GM19023 (cell line): Measurements from ENCODE around the gene PICALM.

ENCODE experiments used
- ATAC-seq: cut with Tn5 transposase; IDR thresholded peaks from one replicate; pipeline ENCODE4 v1.9.1; 2021; ENCODE audit warnings: mild to moderate bottlenecking, moderate library complexity; ENCODE audit not compliant: unreplicated experiment

Gene PICALM

DNA sequence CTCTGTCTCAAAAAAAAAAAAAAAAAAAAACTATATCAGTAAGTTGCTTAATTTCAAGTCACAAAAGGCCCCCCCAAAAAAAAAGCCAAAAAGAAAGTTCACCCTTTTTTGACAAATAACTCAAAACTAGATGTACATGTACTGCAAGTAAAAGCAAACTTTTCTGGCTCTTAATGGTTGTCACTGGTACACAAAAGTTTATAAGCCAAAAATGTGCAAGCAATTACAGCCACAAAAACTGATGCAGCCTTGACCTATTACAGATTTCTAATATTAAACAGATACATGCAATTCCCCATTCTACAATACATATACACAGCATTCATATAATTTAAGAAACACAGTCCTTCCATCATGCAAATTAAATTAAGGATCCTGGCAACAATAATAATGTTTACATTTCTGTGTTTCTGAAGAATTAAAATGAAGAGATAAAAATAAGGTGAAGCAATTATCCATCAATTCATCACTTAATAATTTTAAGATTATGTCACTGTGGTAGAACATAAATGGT is 18.6 kb downstream of the PICALM start:
- ATAC-seq, result no peak

DNA sequence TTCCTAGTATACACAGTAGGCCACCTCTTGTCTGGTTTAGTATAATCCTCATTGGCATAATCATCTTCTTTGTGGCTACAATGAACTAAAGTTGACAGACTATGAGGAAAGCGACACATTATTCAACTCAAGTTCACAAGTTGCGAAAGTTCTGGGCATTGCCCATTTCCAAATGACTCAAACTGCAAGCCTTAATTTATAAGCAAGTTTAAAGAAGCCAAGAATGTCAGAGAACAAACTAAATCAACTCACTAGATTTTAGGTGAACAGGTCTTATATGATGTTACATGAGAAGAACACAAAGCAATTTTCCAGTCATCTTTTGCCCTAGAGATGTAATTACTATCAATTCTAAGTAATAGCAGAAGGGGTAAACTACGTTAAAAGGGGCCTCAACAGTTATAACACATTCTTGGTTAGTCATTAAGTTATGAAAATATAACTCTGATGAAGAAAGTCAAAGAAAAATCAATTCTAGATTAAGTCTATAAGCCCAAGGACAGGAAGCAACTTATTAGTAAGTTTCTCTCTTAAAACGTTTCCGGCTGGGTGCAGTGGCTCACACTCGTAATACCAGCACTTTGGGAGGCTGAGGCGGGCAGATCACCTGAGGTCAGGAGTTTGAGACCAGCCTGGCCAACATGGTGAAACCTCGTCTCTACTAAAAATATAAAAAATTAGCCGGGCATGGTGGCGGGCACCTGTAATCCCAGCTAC is 21.5 kb downstream of the PICALM start:
- ATAC-seq, result no peak

DNA sequence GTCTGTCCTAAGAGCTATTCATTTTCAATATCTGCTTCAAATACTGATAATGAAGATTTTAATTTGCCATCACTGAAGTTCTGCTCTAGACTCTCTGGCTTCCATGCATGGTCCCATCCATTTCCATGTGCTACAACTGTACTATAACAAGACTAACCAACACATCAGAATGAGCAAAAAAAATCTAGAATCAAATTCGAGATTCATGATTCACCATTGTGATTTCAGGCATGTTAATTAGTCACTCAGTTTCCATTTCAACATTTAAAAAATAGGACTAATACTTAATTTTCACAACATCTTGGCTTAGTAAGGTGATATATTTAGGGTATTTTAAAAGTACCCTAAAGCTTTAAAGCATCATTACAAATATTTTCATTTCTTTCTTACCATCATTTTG is 22.8 kb downstream of the PICALM start:
- ATAC-seq, result no peak

DNA sequence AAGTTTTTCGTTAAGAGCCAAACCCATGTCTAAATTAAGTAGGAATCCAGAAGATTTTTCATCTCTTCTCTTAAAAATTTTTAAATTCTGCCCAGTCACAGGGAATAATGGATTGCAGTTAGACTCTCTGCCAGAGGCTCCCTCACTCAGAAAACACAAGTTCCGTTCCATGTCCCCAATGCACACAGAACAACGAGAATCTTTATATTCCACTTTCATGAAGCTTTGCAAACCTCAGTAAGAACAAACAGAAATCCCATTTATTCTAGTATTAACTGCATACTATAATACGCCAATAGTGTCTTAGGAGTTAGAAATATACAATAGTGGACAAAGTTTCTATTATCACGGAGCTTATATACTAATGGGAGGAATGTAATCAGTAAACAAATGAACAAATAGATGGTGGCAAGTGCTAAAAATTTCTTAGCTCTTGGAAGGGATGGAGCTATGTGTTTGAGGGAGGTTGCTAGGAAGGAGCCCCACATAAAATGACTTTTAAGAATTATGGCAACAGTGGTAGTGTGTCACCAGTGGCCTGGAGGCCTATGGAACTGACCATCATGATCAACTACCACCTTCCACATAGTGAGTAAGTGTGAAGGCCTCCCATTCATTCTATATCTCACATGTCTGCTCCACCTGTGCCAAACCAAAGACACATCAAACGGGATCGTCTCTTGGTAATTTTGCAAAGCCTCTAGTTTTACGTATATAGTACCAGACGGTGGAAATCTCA is 24.9 kb downstream of the PICALM start:
- no peak for ATAC-seq

DNA sequence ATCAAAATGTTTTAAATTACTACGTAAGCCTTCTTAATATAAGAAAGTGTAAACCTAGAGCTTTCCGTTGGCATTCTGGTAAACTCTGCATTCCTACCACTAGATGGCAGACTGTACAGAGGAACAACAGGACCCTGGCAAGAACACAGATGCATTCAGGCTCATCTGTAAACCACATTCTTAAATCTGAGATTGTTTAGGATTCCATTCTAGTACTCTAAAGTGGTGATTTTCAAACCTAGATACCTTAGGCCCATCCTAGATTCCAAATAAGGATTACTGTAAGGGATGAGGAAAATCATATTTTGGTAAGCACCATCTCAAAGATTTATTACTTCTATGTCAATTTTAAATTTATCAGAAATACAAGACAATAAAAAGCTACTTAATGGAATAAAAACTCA is 26.9 kb downstream of the PICALM start:
- peak; percentile 75 for ATAC-seq

DNA sequence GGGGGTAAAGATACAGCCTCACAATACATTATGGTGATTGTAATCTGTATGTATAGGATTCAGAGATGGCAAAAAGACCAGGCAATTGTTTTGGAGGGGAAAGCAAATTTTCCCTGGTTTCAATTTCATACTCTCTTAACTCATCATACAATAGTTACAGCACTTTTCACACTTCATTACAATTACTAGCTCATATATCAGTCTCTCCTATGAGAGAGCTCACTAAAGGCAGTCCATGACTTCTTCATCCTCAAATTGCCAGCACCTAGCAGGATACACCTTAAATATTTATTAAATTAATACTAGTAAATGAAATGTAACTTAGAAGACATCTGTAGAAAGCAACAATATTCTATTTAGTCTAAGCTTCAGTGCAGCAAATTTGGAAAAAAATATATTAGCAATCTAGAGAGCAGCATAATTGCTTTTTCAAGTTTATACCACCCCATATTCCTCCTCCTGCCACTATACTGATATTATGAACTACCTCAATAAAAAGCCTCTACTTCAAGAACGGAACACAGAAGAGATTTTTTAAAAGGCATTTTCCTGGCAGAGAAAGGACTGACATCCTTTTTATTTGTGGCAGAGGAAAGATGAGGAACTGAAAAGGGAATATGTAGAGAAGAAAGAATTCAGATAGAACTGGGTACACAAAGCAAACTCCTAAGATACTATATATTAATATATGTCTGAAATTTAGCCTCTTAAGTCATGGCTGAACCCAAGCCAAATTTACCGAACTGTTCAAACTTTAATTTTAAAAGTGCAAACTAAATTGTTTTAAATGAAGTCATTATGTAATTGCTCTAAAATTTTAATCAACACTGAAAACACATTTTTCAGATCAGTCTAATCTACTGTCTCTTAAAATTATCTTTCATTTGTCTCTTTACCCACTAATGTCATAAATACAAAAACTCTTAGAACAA is 27.7 kb downstream of the PICALM start:
- ATAC-seq, result no peak

DNA sequence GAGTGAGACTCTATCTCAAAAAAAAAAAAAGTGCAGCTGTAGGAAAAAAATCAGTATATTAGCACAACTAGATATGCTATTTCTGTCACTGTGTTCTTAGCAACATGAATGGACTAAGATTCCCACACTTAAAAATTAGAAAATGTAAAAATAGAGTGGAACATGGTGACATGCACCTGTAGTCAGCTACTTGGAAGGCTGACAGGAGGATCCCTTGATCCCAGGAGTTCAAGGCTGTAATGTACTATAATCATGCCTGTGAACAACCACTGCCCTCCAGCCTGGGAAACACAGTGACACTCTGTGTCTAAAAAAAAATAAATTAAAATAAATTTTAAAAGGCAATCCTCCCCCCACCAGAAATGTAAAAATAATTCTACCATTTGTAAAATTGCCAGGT is 29.8 kb downstream of the PICALM start:
- ATAC-seq, result no peak

DNA sequence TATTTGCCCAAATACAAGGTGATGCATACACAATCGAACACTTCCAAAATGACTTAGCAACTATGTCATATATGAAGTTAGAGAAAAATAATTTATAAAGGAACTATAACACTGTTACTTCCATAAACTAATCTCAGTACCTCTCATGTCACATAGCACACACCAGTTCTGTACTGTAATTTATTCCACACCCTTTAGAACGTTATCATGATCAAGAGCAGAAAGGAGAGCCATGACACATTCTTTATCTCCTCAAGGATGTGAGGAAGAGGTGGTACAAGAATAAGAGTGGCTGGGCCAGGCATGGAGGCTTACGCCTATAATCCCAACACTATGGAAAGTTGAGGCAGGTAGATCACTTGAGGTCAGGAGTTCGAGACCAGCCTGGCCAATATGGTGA is 31.1 kb downstream of the PICALM start:
- no peak for ATAC-seq

DNA sequence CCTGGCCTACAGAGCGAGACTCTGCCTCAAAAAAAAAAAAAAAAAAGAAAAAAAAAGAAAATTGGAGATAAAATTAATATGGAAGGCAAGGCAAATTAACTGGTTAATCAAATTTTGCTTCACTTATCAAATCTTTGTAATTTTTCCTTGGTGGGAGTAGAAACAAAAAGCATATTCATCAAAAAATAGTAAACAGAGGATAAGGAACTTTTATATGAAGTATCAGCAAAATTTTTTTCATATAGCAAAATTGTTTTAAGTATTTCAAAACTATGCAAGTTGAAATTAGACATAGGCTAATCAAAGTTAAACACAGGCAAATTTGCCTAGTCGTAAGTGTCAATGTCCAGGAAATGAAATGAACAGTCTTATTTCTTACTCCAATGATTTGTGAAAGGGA is 33.0 kb downstream of the PICALM start:
- no peak for ATAC-seq

DNA sequence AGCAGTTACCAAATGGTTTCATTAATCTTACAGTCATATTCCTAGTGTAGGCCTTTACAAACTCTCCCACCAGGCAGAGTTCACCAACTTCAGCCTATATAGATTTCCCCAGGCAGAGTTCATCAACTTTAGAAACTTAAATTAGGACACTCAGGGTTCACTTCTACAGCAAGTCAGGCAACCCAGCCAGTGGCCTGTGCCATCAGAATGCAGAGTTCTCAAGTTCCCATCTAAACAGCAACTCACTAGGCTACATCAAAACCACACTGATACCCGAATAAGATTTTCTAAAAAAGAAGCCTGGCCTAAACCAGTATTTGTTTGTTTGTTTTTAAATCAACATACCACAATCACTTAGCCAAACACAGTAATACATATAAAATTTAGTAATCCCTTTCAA is 33.7 kb downstream of the PICALM start:
- ATAC-seq, result no peak

DNA sequence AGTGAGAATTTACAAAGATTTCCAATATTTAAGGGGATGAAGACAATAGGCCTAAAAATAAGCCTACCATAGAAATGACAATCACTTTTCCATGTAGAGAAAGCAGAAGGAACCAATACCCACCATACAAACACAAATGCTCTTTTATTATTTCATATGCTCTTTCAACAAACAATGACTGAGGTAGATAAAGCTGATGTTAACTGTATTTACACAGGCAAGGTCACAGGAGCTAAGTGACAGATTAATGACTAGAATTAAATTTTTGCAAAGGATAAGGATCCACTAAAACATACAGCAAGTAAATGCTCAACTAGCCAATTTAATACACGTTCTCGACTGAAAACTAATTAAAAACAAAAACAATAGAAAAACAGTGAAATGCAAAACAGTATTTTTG is 34.2 kb downstream of the PICALM start:
- ATAC-seq, result no peak

DNA sequence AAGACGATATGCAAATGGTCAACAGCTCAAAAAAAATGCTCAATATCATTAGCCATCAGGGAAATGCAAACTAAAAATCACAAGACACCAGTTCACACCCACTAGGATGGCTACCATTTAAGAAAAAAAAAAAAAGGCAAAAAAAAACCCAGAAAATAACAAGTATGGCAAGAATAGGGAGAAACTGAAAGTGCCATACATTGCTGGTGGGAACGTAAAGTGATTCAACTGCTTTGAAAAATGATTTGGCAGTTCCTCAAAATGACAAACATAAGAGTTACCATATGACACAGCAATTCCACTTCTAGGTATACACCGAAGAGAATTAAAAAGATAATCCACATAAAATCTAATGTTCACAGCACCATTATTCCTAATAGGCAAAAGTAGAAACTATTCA is 47.5 kb downstream of the PICALM start:
- no peak for ATAC-seq

DNA sequence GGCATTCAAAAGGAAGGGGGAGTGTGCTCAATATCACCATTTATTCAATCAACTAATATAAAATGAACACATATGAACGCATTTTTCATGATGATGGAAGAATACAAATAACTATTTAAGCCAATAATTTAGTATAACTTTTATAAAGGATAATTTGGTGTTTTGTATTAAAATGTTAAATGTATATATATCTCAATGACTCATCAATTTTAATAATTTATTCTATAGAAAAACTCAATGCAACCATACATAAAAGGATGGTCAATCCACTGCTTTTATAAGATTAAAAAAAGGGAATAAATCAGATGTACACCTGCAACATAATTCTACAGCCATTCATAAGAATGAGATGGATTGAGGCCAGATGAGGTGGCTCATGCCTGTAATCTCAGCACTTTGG is 50.6 kb downstream of the PICALM start:
- ATAC-seq, result no peak

DNA sequence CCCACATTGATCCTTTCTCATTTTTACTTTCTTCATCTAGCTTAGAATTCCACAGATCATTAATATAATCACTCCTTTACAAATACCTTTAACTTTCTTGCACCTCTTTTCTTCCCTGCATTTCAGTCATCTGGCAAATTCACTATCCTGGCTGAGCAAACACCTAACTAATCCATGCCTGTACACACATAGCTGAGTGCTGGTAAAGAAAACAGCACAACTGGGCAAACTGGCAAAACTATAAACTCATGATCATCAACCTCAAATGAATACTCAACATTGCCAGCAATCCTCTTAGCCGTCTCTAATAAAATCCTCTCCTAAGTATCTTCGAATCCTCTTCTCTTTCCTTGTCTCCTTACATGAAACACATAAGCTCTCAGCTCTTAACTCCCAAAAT is 52.4 kb downstream of the PICALM start:
- ATAC-seq, result no peak

DNA sequence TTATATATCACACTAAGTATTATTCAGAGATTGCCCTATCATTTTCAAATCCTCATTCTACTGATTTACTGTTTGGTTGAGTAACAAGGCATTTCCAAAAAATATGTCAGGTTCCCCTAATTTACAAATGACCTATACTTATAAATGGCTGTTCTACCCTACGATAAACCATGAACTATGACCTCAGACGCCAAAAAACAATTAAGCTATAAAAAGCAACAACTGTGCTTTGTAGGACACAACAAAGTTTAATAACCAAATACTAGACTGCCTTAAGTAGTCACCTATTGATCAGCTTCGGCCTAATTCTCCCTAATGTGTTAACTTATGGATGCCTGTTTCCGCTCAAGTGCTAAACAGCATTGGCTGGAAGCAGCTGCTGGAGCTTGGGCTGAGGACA is 53.2 kb downstream of the PICALM start:
- no peak for ATAC-seq

DNA sequence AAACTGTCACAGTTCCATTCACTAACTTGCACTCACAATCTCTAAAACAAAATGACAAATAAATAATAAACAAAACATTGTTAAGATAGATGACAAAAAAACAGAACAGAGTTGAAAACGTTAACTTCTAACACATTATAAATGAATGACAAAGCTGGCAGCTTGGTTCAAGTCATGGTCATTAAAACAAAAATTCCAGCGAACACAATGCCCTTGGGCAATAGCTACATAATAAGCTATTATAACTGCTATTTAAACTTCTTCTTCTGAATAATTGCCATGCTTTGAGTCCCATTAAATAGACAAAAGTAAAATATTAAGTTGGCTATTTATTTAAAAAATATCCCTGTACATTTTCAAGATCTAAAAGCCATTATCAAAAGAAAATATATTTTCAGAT is 54.7 kb downstream of the PICALM start:
- ATAC-seq, result no peak

DNA sequence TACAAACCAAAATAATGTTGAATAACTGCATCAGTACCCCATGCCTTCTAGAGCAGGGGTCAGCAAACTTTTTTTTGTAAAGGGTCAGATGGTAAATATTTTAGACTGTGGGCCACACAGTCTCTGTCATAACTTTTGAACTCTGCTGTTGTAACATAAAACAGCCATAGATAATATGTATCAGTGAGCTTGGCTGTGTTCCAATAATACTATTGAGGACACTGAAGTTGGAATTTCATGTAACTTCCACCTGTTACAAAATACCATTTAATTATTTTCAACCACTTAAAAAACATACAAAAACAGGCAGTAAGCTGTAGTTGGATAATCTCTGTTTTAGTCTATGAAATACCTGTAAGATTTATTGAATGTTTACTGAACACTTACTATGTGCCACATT is 55.2 kb downstream of the PICALM start:
- no peak for ATAC-seq

DNA sequence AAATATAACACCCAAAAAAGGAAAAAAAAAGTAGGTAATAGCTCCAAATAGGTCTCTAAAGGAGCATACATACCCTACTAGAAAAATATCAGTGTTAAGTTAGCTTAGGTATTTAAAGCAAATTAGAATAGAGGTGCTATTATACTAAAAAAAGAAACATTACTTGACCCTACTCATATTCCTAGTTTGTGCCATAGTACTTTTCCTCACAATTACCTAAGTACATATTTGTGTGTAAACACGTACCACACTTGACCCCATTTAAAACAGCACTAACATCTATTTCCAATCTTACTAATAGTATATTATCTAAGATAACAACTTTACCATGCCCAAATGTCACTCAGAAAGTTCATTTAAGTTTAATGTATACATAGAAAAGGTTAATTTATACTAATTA is 57.7 kb downstream of the PICALM start:
- no peak for ATAC-seq

DNA sequence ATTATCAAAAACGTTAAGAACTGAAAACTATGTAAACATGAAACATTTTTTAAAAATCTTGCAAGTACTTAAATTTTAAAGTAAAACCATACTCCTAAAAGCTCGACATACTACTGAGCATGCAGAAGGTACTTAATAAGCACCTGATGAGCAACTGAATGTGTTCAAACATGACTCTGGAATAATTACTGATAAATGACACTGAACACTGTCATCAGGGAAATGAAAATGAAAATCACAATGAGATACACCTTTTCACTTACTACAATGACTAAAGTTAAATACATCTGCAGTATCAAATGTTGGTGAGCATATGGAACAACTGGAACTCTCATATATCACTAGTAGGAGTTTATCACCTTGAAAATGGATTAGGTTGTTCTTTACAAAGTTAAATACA is 65.2 kb downstream of the PICALM start:
- ATAC-seq, result no peak

DNA sequence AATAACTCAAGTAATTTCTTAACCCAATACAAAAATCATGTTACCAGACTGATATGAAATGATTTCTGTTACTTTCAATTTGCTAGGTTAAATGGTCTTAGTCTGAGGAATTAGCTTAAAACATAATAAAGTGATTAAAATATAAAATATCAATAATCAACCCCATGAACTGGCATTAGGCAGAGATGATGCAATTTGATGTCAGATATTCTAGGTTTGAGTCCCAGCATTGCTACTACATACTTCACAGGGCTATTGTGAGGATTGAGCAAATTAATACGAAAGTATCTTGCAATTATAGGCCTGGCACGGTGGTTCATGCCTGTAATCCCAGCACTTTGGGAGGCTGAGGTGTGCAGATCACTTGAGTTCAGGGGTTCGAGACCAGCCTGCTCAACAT is 66.5 kb downstream of the PICALM start:
- no peak for ATAC-seq

DNA sequence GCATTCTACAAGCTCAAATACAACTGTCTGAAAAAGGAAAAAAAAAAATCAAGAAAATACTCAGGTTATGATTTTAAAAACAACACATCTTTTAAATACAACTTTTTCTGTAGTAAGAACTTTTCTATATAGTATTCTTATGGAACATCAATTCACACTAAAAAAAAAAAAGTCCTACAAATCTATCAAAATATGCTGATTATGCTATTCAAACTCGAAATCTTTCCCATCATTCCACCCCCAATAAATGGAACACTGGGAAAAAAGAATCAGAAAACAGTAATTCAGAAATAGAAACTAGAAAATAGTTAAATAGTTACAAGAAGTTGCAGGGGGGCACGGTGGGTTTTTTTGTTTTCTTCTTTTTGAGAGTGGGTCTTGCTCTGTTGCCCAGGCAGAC is 77.4 kb downstream of the PICALM start:
- ATAC-seq, result no peak
